GM23338 (cell line): ENCODE data around the gene ISOC2. TPM values are rescaled to one million over a fixed set of nuclear protein-coding genes. Genes with fewer than 3 reads are reported as not detected.

Source experiments
- ATAC-seq: fragments of 200-7000 bp; cut with Tn5 transposase; 3 replicates; pipeline ENCODE4 v1.9.1; 2020
- DNase-seq: peaks from one replicate; pipeline ENCODE4 v3.0.0-alpha.2; 2015; ENCODE audit warnings: low spot score
- H2AFZ ChIP-seq: fragments of 200-600 bp; sonication (generic); 2 replicates; pipeline ENCODE4 v1.8.0; 2016; ENCODE audit warnings: antibody characterized with exemption, mild to moderate bottlenecking, moderate library complexity
- H3F3A ChIP-seq: fragments of 200-600 bp; sonication (generic); replicated peaks from 2 replicates; pipeline ENCODE4 v1.8.0; 2017; ENCODE audit warnings: antibody characterized with exemption, mixed run types, low read depth
- H3K27ac ChIP-seq: fragments of 200-600 bp; sonication (generic); 2 replicates; pipeline ENCODE4 v1.6.1; 2016; ENCODE audit warnings: low read depth
- H3K27me3 ChIP-seq: fragments of 200-600 bp; sonication (generic); 2 replicates; pipeline ENCODE4 v1.8.0; 2016; ENCODE audit warnings: mild to moderate bottlenecking, mixed run types, moderate library complexity; ENCODE audit not compliant: insufficient read depth
- H3K36me3 ChIP-seq: fragments of 200-600 bp; sonication (generic); 2 replicates; pipeline ENCODE4 v1.8.0; 2016; ENCODE audit warnings: mild to moderate bottlenecking; ENCODE audit not compliant: insufficient read depth
- H3K4me1 ChIP-seq: fragments of 200-600 bp; sonication (generic); 2 replicates; pipeline ENCODE4 v1.8.0; 2016; ENCODE audit warnings: mild to moderate bottlenecking, moderate library complexity; ENCODE audit not compliant: insufficient read depth
- H3K4me2 ChIP-seq: fragments of 200-600 bp; sonication (generic); 2 replicates; pipeline ENCODE4 v1.7.1; 2017; ENCODE audit warnings: mixed run types
- H3K4me3 ChIP-seq: fragments of 200-600 bp; sonication (generic); 2 replicates; pipeline ENCODE4 v1.6.1; 2016; ENCODE audit warnings: mixed run types
- H3K79me2 ChIP-seq: fragments of 200-600 bp; sonication (generic); replicated peaks from 2 replicates; pipeline ENCODE4 v1.8.0; 2017; ENCODE audit warnings: mild to moderate bottlenecking; ENCODE audit not compliant: insufficient read depth
- H3K9me2 ChIP-seq: fragments of 200-600 bp; sonication (generic); 2 replicates; pipeline ENCODE4 v1.8.0; 2017; ENCODE audit not compliant: insufficient read depth
- H4K20me1 ChIP-seq: fragments of 200-600 bp; sonication (generic); replicated peaks from 2 replicates; pipeline ENCODE4 v1.8.0; 2017; ENCODE audit warnings: mild to moderate bottlenecking; ENCODE audit not compliant: insufficient read depth
- H3K27ac Mint-ChIP-seq: 2 replicates; pipeline ENCODE4 v1.8.0; 2020; ENCODE audit warnings: inconsistent platforms, mild to moderate bottlenecking, moderate library complexity, mixed read lengths
- H3K27me3 Mint-ChIP-seq: 3 replicates; pipeline ENCODE4 v1.8.0; 2022; ENCODE audit warnings: low read depth, mild to moderate bottlenecking, moderate library complexity, mixed read lengths, inconsistent platforms; ENCODE audit not compliant: insufficient read depth, poor library complexity
- H3K36me3 Mint-ChIP-seq: 3 replicates; pipeline ENCODE4 v1.8.0; 2021; ENCODE audit warnings: low read depth, mild to moderate bottlenecking, inconsistent platforms, moderate library complexity, mixed read lengths
- H3K4me1 Mint-ChIP-seq: 3 replicates; pipeline ENCODE4 v1.8.0; 2020; ENCODE audit warnings: mild to moderate bottlenecking, inconsistent platforms, mixed read lengths
- H3K4me3 Mint-ChIP-seq: 3 replicates; pipeline ENCODE4 v1.8.0; 2021; ENCODE audit warnings: moderate library complexity, mild to moderate bottlenecking, inconsistent platforms, mixed read lengths
- H3K9me3 Mint-ChIP-seq: 3 replicates; pipeline ENCODE4 v1.8.0; 2020; ENCODE audit warnings: moderate library complexity, mild to moderate bottlenecking, inconsistent platforms, mixed read lengths
- CREB1 ChIP-seq: fragments of 250-450 bp; sonication (Bioruptor Pico); IDR thresholded peaks from 2 replicates; pipeline ENCODE4 v1.5.0; 2020; ENCODE audit warnings: low read depth, mild to moderate bottlenecking, moderate library complexity
- EZH2 ChIP-seq: fragments of 200-600 bp; sonication (generic); IDR thresholded peaks from one replicate; pipeline ENCODE4 v1.8.0; 2017; ENCODE audit warnings: antibody characterized with exemption, mild to moderate bottlenecking, low read depth; ENCODE audit not compliant: unreplicated experiment
- EZH2phosphoT487 ChIP-seq: fragments of 200-600 bp; sonication (generic); IDR thresholded peaks from one replicate; pipeline ENCODE4 v1.8.1; 2018; ENCODE audit warnings: antibody characterized with exemption; ENCODE audit not compliant: unreplicated experiment
- JUNB ChIP-seq: IDR thresholded peaks from one replicate; pipeline ENCODE4 v1.6.1; 2016; ENCODE audit warnings: antibody characterized with exemption; ENCODE audit not compliant: unreplicated experiment
- NANOG ChIP-seq: IDR thresholded peaks from 2 replicates; pipeline ENCODE4 v1.6.1; 2016; ENCODE audit warnings: antibody characterized with exemption, borderline replicate concordance
- POLR2AphosphoS5 ChIP-seq: IDR thresholded peaks from 2 replicates; pipeline ENCODE4 v1.6.1; 2016; ENCODE audit warnings: antibody characterized with exemption, low read depth
- REST ChIP-seq: IDR thresholded peaks from one replicate; pipeline ENCODE4 v1.6.1; 2018; ENCODE audit warnings: antibody characterized with exemption; ENCODE audit not compliant: unreplicated experiment
- STAT1 ChIP-seq: IDR thresholded peaks from one replicate; pipeline ENCODE4 v1.6.1; 2016; ENCODE audit warnings: antibody characterized with exemption; ENCODE audit not compliant: unreplicated experiment
- ZNF114 ChIP-seq: fragments of 250-450 bp; sonication (Bioruptor Pico); IDR thresholded peaks from 2 replicates; pipeline ENCODE4 v1.5.0; 2020; ENCODE audit warnings: mild to moderate bottlenecking, moderate library complexity
- ZNF331 ChIP-seq: fragments of 250-450 bp; sonication (Bioruptor Pico); IDR thresholded peaks from 2 replicates; pipeline ENCODE4 v1.5.0; 2020; ENCODE audit warnings: low read depth, mild to moderate bottlenecking, moderate library complexity
- polyA plus RNA-seq: library from polyadenylated mRNA; unstranded; fragments of >200 nt; fragmentation: Nextera tagmentation; extraction: Ambion mirVana; gene quantifications from 2 replicates; pipeline ENCODE4 v1.2.1, GENCODE V29; 2016
- total RNA-seq: library from RNA; depleted of rRNA; stranded (reverse); fragments of >200 nt; shearing (Covaris generic); gene quantifications from 2 replicates; pipeline ENCODE4 v1.2.3, GENCODE V29; 2014
- TF ChIP-seq, protein P1 (sequence below): IDR thresholded peaks from 2 replicates; pipeline ENCODE4 v1.6.1; 2016; ENCODE audit warnings: antibody characterized with exemption
- TF ChIP-seq, protein P2 (sequence below): fragments of 250-450 bp; sonication (Bioruptor Pico); IDR thresholded peaks from 2 replicates; pipeline ENCODE4 v1.5.0; 2020; ENCODE audit warnings: mild to moderate bottlenecking, moderate library complexity
- TF ChIP-seq, protein P3 (sequence below), 2 experiments: fragments of 200-600 bp in 1 of 2; sonication (generic) in 1 of 2; conservative IDR thresholded peaks; 2 replicates each; pipeline versions ENCODE4 v1.5.1 to v1.6.1; 2016 to 2017; ENCODE audit warnings: antibody characterized with exemption in 2 of 2, low read depth in 2 of 2, mild to moderate bottlenecking in 2 of 2, moderate library complexity in 1 of 2

Gene ISOC2
- total and polyA plus RNA-seq, 2 experiments from 2014 or later, result 62.6 to 85.2 TPM

DNA sequence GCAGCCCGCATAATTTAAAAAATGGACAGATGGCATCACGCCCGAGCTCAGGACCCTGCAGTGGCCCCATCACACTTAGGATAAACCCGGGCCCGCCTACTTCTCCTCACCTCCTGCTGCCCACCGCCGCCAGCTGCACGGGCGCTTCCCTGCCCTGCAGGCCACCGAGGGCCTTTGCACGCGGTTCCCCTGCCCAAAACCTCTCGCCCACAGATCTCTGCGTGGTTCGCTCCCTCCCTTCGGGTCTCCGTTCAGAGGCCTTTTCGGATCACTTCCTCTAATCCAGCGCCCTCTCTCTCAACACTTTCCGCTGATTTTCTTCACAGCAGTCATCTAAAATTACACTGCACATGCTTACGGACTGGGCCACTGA is 20.1 kb downstream of the ISOC2 start:
- H2AFZ ChIP-seq, result peak overlapping the region; percentile 84
- Mint-ChIP-seq H3K27me3 (peaks cover 82% of the 10 kb centered on the region), H3K27ac (no peak overlapping the region), H3K9me3 (no peaks in the 10 kb centered on the region; the same call in none of the 3 replicates), H3K4me1 (peaks cover 25% of the 10 kb centered on the region), H3K4me3 (peak overlapping the region; percentile 73), H3K36me3 (no peaks in the 10 kb centered on the region; the same call in 2 of the 3 replicates)
- H4K20me1 ChIP-seq, result no peaks in the 10 kb centered on the region
- H3K79me2 ChIP-seq, result no peaks in the 10 kb centered on the region
- ATAC-seq, result peak; percentile 20
- TF ChIP-seq, protein P1, sequence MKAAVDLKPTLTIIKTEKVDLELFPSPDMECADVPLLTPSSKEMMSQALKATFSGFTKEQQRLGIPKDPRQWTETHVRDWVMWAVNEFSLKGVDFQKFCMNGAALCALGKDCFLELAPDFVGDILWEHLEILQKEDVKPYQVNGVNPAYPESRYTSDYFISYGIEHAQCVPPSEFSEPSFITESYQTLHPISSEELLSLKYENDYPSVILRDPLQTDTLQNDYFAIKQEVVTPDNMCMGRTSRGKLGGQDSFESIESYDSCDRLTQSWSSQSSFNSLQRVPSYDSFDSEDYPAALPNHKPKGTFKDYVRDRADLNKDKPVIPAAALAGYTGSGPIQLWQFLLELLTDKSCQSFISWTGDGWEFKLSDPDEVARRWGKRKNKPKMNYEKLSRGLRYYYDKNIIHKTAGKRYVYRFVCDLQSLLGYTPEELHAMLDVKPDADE, result no peak
- TF ChIP-seq, protein P2, sequence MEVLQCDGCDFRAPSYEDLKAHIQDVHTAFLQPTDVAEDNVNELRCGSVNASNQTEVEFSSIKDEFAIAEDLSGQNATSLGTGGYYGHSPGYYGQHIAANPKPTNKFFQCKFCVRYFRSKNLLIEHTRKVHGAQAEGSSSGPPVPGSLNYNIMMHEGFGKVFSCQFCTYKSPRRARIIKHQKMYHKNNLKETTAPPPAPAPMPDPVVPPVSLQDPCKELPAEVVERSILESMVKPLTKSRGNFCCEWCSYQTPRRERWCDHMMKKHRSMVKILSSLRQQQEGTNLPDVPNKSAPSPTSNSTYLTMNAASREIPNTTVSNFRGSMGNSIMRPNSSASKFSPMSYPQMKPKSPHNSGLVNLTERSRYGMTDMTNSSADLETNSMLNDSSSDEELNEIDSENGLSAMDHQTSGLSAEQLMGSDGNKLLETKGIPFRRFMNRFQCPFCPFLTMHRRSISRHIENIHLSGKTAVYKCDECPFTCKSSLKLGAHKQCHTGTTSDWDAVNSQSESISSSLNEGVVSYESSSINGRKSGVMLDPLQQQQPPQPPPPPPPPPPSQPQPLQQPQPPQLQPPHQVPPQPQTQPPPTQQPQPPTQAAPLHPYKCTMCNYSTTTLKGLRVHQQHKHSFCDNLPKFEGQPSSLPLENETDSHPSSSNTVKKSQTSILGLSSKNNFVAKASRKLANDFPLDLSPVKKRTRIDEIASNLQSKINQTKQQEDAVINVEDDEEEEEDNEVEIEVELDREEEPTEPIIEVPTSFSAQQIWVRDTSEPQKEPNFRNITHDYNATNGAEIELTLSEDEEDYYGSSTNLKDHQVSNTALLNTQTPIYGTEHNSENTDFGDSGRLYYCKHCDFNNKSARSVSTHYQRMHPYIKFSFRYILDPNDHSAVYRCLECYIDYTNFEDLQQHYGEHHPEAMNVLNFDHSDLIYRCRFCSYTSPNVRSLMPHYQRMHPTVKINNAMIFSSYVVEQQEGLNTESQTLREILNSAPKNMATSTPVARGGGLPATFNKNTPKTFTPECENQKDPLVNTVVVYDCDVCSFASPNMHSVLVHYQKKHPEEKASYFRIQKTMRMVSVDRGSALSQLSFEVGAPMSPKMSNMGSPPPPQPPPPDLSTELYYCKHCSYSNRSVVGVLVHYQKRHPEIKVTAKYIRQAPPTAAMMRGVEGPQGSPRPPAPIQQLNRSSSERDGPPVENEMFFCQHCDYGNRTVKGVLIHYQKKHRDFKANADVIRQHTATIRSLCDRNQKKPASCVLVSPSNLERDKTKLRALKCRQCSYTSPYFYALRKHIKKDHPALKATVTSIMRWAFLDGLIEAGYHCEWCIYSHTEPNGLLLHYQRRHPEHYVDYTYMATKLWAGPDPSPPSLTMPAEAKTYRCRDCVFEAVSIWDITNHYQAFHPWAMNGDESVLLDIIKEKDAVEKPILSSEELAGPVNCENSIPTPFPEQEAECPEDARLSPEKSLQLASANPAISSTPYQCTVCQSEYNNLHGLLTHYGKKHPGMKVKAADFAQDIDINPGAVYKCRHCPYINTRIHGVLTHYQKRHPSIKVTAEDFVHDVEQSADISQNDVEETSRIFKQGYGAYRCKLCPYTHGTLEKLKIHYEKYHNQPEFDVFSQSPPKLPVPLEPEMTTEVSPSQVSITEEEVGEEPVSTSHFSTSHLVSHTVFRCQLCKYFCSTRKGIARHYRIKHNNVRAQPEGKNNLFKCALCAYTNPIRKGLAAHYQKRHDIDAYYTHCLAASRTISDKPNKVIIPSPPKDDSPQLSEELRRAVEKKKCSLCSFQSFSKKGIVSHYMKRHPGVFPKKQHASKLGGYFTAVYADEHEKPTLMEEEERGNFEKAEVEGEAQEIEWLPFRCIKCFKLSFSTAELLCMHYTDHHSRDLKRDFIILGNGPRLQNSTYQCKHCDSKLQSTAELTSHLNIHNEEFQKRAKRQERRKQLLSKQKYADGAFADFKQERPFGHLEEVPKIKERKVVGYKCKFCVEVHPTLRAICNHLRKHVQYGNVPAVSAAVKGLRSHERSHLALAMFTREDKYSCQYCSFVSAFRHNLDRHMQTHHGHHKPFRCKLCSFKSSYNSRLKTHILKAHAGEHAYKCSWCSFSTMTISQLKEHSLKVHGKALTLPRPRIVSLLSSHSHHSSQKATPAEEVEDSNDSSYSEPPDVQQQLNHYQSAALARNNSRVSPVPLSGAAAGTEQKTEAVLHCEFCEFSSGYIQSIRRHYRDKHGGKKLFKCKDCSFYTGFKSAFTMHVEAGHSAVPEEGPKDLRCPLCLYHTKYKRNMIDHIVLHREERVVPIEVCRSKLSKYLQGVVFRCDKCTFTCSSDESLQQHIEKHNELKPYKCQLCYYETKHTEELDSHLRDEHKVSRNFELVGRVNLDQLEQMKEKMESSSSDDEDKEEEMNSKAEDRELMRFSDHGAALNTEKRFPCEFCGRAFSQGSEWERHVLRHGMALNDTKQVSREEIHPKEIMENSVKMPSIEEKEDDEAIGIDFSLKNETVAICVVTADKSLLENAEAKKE (CRISPR knock-in tag), result no peak
- TF ChIP-seq, protein P3, sequence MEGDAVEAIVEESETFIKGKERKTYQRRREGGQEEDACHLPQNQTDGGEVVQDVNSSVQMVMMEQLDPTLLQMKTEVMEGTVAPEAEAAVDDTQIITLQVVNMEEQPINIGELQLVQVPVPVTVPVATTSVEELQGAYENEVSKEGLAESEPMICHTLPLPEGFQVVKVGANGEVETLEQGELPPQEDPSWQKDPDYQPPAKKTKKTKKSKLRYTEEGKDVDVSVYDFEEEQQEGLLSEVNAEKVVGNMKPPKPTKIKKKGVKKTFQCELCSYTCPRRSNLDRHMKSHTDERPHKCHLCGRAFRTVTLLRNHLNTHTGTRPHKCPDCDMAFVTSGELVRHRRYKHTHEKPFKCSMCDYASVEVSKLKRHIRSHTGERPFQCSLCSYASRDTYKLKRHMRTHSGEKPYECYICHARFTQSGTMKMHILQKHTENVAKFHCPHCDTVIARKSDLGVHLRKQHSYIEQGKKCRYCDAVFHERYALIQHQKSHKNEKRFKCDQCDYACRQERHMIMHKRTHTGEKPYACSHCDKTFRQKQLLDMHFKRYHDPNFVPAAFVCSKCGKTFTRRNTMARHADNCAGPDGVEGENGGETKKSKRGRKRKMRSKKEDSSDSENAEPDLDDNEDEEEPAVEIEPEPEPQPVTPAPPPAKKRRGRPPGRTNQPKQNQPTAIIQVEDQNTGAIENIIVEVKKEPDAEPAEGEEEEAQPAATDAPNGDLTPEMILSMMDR (conservative IDR thresholded peaks at IDR 0.05; ENCODE audit: low read depth in 2 of 2), result no peak
- TF ChIP-seq EZH2 (no peak), REST (no peak), JUNB (no peak), EZH2phosphoT487 (no peak), STAT1 (no peak), NANOG (no peak), CREB1 (CRISPR knock-in tag) (no peak), ZNF114 (no peak), POLR2AphosphoS5 (no peak), ZNF331 (CRISPR knock-in tag) (no peak)
- H3K27me3 ChIP-seq, result peaks cover 80% of the 10 kb centered on the region
- no peaks in the 10 kb centered on the region for H3K36me3 ChIP-seq
- peaks cover 9% of the 10 kb centered on the region for H3F3A ChIP-seq
- DNase-seq, result peak; percentile 54
- peak overlapping the region; percentile 67 for H3K4me3 ChIP-seq
- H3K4me2 ChIP-seq, result peak overlapping the region; percentile 87
- H3K9me2 ChIP-seq, result no peaks in the 10 kb centered on the region
- peaks cover 12% of the 10 kb centered on the region; the same call in 1 of the 2 replicates for H3K4me1 ChIP-seq
- H3K27ac ChIP-seq, result no peak overlapping the region
